Head of caudate nucleus (tissue), 42 donors: Measurements from ENCODE around the gene QRICH2.
"Not testable (repeated sequence)": the region's sequence is repeated elsewhere in the genome, so short reads cannot be mapped to it uniquely, and the experiment has no call there.

Experiments
- DNase-seq, 42 donors: peaks; one replicate each; pipeline versions ENCODE4 v3.0.0 to v3.0.0-alpha.2; 2020 to 2021; ENCODE audit warnings: mixed read lengths in 7 of 42
- intact Hi-C: fragments of 100-400 bp; cut with DNase I; formaldehyde crosslinking; loops from one replicate; pipeline ENCODE4 v1.15.0; 2022

QRICH2 gene

DNA sequence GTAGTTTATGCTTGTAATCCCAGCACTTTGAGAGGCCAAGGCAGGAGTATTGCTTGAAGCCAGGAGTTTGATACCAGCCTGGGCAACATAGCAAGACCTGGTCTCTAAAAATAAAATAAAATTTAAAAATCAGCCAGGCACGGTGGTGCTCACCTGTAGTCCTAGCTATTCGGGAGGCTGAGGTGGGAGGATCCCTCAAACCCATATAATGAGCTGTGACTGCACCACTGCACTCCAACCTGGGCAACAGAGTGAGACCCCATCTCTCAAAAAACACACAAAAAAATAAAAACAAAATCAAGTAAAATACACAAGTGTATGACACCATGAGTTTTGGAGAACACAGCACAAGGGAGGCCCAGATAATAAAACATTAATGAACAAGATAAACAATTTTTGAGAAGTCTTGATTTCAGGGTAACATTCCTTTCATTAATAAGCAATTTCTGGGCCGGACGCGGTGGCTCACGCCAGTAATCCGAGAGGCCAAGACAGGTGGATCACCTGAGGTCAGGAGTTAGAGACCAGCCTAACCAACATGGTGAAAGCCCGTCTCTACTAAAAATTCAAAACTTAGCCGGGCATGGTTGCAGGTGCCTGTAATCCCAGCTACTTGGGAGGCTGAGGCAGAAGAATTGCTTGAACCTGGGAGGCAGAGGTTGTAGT, 27.8 kb upstream of the QRICH2 start:
- intact Hi-C loops, result no loop called here
- DNase-seq, result no peak

DNA sequence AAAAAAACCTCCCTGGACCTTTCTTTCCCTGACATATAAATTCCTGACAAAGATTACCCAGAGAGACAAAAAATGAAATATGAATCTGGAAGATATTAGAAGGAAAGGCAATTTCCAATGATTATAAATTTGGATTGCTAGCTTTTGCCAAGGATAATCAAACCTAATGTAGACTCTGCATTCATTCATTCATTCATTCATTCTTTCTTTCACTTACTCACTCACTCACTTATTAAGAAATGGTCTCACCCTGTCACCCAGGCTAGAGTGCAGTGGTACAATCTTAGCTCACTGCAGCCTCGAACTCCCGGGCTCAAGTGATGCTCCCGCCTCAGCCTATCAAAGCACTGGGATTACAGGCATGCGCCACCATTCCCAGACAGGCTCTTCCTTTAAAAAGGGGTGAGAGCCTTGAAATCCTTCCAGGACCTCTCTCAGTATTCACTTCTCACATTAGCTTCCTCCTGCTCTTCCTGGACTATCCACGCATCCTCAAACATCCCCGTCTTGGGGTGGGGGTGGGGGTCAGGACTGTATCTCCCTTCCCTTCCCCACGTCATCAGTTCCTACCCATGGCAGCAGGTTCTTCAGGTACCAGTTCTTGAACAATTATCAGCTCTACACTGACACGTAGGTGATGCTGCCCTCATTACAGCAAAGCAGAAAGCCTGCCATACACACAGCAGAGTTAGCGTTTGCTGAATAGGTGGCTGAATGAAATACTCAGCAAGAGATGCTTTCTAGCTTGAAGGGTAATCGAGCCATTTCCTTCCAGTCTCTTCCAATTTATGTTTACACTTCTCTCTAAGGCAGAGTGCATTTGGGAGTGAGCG, 25.8 kb upstream of the QRICH2 start:
- intact Hi-C loops, result no loop called here
- peak in 29 of 42 donors; percentile 11 to 84 (median 37) for DNase-seq

DNA sequence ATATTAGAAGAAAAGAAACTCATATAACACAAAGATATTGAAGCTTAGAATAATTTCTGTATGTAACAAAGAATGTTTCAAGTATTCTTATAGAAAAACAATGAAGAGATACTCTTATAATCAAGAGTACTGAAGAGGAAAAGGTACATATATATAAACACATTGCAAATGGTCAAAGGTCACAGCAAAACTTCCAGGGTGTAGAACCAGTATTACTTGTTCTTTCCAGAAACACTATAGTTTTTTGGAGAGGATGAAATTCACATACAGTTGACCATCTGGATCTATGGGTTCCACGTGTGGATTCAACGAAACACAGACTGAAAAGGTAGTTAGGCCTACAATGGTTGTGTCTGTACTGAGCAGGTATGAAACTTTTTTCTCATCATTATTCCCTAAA, 23.0 kb upstream of the QRICH2 start:
- intact Hi-C loops, result no loop called here
- DNase-seq, result no peak

DNA sequence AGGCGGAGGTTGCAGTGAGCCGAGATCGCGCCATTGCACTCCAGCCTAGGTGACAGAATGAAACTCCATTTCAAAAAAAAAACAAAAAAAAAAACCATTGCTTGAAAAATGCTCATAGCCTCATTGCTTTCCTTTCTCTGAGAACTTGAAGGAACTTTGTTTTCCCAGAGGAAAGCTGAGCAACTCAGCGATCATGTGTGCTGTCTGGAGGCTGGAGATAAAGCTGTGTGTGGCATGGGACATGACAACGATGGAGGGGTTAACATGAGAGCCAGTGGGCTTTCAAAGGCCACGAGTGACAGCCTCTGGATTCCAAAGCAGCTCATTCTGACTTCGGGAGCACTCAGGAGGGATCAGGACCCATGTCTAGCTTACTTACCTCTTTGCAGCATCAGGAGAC, 21.6 kb upstream of the QRICH2 start:
- intact Hi-C loops, result no loop called here

DNA sequence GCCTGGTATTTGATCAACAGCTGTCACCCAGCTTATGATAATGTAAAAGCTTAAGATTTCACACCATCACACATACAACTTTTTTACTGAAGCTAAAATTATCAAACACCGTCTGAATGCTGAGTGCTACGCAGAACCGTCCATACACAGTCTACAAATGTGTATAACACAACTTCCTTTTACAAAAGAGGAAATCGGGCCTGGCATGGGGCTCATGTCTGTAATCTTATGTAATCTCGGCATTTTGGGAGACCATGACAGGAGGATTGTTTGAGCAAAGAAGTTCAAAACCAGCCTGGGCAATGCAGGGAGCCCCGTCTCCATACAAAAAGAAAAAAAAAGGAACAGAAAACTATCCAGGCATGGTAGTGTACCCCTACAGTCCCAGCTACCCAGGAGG, 19.6 kb upstream of the QRICH2 start:
- DNase-seq, result no peak
- intact Hi-C loops, result no loop called here

More for the DNA sequence above, 21.6 kb upstream of the QRICH2 start:
- no peak for DNase-seq

DNA sequence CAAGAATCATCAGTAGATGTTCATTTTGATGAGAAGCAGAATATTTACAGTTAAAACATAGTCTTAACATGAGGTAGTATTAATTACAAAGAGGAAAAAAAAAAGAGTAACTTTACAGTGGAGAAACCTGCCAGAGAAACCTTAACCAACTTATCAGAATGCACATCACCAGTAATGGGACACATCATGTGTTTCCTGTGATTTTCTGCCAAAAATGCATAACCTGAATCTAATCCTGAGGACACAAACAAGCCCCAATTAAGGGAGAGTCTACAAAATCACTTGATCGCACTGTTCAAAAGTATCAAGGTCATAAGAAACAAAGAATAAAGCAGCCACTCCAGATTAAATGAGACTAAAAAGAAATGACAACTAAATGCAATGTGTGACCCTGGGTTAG, 18.2 kb upstream of the QRICH2 start:
- intact Hi-C loops, result no loop called here
- no peak for DNase-seq

DNA sequence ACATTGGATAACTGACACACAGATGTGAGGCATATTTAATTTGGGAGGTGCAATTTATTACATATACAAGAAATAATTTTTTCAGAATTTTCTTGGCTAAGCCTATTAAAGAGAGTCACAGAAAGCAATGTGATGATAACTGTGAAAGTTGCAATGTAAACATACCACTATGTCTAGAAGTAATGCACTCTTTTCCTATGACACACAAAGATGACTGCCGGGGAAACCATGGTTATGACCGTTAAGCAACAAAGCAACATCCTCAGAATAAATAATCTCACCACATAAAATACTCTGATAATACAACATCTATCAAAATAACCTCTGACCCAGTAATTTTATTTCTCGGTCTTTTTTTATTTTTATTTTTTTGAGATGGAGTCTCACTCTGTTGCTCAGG, 10.5 kb upstream of the QRICH2 start:
- no peak for DNase-seq
- intact Hi-C loops, result no loop called here

DNA sequence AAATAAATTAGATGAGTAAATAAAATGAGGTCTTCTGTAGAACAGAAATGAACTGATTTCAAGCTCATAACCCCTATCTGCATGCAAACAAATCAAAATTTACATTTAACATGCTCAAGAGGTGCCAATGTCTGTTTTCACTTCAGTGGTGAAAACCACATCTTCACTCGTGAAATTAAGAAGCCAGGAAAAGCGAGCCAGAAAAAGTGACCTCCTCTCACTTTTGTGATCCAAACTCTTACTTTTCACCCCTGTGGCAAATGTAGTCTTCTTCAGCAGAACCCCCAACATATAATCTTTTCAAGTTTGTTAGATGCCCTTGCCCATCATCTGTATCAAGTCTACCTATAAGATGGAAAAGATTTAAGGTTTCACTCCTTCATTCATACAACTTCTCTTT, 9.5 kb upstream of the QRICH2 start:
- intact Hi-C loops, result no loop called here
- no peak for DNase-seq

DNA sequence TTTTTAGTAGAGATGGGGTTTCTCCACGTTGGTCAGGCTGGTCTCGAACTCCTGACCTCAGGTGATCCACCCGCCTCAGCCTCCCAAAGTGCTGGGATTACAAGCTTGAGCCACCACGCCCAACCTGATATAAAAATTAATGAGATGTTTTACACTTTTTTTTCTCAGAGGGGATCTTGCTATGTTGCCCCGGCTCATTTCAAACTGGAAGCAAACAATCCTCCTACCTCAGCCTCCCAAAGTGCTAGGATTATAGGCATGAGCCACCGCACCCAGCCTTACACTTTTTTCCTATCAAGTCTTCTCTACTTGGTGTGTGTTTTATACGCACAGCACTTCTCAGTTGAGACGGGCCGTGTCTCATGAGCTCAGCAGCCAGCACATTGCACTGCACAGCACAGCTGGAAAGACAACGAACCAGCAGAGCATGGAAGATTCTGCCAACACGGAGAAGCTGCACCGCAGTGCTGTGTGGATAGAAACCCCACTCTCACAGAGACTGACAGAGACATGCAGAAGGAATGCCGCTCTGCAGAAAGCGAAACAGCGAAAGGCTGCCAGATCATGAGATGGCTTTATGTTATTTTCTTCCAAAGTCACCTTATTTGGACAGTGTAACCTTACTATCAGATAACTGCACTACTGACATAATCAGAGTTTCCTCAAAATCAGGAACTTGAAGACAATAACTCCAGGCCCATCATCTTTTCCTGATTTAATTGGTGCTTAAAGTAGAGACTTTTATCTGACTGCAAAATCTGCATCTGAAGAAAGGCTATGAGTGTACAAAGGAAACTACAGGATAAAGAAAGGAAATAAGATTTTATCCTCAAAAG, 6.5 kb upstream of the QRICH2 start:
- DNase-seq, result peak in 1 of 42 donors; percentile 16
- intact Hi-C loops, result loop anchor here (5.0 kb wide), 1 partner anchor 73 kb away; no protein-coding TSS in a partner anchor

DNA sequence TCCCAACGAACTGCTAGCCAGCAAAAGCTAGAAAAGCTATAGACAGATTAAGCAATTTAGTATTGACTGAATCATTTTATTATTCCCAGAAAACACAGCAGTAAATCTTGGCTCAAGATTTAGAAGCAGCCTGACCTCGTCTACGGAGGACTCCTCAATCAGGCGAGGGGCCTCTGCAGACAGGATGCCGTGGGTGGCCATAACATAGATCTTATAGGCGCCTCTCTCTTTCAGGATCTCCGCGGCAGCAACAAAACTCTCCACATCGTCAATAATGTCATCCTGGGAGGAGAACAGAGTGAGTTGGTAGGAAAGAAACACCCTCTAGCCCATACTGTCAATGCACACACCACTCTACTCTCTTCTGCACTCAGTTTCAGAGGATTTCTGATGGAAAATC, 4.7 kb upstream of the QRICH2 start:
- peak in 1 of 42 donors; percentile 14 for DNase-seq
- intact Hi-C loops, result loop anchor here (5.0 kb wide), 1 partner anchor 75 kb away; no protein-coding TSS in a partner anchor

DNA sequence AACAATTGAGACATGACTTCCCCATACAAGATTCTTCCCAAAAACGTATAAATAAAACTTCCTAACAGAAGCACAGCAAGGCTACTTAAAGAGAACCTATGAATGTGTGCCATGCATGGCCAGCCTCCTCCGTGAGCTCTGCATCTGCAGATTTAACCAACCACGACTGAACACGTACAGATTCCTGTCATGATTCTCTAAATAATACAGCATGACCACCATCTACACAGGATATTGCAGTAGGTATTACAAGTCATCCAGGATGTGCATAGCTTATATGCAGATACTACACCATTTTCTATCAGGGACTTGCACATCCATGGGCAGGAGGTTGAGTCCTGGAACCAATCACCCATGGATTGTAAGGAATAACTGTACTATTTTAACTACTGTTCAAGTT, 1.4 kb upstream of the QRICH2 start:
- no peak for DNase-seq
- intact Hi-C loops, result loop anchor here (5.0 kb wide), 1 partner anchor 88 kb away; no protein-coding TSS in a partner anchor

DNA sequence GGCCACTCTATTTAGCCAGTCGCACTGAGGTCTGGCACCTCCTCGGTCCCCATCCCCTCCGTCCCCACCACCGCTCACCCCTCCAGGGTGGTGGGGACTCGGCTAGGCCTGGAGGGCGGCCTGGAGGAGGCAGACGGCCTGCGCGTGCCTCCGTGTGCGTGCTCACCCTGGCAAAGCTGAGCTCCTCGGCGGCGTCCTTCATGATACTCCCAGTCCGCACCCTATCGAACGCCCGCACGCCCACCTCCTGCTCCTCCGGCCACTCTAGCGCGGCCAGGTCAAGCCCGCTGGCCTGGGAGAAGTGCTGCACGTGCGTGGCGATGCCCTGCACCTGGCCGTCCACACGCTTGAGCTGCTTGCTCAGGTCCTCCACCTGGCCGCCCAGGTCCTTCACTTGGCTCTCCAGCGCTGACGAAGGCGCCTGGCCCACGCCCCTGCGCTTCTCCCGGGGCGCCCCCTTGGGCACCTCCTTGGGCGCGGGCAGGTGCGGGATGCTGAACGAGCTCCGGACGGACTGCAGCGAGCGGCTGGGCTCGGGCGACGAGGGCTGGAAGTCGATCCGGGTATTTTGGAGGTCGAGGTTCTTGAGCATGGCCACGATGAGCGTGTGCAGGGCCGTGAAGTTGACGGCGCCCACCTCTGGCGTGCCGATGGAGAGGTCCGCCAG, 644 bp downstream of the QRICH2 start:
- DNase-seq, result no peak
- intact Hi-C loops, result loop anchor here (5.0 kb wide), 1 partner anchor 90 kb away; no protein-coding TSS in a partner anchor

DNA sequence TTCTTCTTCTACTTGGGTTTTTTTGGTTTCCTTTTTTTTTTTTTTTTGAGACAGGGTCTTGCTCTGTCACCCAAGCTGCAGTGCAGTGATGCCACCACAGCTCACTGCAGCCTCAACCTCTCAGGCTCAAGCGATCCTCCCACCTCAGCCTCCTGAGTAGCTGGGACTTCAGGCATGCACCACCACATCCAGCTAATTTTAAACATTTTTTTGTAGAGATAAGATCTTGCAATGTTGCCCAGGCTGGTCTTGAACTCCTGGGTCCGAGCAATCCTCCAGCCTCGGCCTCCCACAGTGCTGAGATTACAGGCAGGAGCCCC, 3.0 kb downstream of the QRICH2 start:
- intact Hi-C loops, result loop anchor here (5.0 kb wide), 1 partner anchor 92 kb away; no protein-coding TSS in a partner anchor

DNA sequence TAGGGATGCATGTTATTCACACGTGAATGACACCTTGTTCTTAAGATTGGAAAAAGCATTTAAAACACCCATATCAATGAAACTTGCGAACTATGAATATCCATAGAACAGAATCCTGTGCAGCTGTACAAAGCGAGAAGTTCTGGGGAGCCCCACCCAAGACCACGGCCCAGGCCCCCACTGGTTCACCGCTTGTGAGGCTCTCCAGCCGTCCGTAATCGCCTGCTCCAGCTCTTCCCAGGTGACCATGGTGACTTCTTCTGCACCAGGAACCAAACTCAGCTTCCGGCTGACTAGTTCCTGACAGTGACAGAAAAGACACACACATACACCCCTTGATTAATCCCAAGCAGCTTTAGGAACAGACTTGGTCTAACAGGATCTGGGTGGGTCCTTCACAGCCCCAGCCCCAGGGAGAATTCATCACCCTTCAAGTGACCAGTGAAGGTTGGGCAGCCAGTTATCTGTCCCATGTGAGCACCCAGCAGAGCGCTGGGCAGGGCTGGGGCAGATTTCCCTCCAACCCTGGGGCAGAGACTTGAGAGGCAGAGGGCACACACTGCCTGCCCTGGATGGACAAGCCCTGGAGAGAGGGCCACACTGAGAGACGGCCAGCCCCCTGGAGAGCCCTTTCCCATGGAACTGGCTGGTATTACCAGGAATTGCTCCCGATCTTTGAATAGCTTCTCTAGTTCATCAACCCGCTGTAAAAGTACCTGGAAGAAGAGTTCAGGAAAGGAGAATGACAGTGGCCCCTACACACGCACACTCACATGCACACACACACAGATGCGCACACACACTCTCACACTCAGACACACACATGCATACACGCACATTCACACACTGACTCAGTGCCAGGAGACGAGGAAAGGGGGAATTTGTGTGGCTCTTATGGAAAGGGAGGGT, 3.6 kb downstream of the QRICH2 start:
- no peak for DNase-seq
- intact Hi-C loops, result loop anchor here (5.0 kb wide), 1 partner anchor 93 kb away; no protein-coding TSS in a partner anchor

More for the DNA sequence above, 3.0 kb downstream of the QRICH2 start:
- not testable (repeated sequence) for DNase-seq

DNA sequence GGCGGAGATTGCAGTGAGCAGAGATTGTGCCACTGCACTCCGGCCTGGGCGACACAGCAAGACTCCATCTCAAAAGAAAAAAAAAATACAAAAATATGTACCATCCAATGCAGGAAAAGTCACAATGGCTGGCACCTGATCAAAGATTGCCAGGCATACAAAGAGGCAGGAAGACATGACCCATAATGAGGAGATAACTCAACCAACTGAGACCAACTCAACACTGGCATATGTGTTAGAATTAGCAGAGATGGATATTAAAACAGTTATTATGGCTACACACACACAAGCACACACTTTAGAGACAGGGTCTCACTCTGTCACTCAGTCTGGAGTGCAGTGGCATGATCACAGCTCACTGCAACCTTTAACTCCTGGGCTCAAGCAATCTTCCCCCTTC, 10.6 kb downstream of the QRICH2 start:
- intact Hi-C loops, result loop anchor here (10.0 kb wide), 1 partner anchor 283 kb away; no protein-coding TSS in a partner anchor

DNA sequence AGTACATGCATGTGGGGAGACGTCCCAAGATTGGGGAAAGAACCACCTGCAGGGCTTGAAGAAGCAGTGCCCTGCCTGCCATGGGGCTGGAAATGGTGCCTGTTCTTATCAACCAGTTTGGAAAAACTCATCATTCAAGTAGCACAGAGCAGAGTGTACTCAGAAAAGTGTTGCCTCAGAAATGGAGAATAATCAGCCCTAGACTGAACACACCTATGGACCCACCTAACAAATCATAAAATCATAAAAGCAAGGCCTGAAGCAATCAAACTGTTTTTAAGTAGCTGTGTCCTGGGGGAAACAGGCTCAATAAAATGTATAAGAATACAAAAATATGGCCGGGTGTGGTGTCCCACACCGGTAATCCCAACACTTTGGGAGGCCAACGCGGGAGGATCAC, 11.2 kb downstream of the QRICH2 start:
- intact Hi-C loops, result loop anchor here (10.0 kb wide), 1 partner anchor 282 kb away; no protein-coding TSS in a partner anchor
- no peak for DNase-seq

More for the DNA sequence above, 10.6 kb downstream of the QRICH2 start:
- no peak for DNase-seq

DNA sequence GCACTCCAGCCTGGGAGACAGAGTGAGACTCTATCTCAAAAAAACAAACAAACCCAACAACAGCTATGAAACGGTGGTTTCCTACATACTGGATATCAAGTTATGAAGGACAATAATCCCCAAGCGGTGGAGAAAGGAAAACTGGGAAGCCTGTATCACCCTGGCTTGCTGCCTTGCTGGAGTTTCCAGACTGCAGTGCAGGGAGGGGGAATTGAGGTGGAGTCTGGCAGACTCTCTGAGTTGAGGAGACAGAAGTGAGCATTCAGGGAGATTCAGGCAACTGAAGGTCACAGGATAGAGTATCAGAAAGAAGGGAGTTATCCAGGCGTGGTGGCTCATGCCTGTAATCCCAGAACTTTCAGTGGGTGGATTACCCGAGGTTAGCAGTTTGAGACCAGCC, 11.9 kb downstream of the QRICH2 start:
- DNase-seq, result no peak
- intact Hi-C loops, result loop anchor here (10.0 kb wide), 1 partner anchor 281 kb away; no protein-coding TSS in a partner anchor

DNA sequence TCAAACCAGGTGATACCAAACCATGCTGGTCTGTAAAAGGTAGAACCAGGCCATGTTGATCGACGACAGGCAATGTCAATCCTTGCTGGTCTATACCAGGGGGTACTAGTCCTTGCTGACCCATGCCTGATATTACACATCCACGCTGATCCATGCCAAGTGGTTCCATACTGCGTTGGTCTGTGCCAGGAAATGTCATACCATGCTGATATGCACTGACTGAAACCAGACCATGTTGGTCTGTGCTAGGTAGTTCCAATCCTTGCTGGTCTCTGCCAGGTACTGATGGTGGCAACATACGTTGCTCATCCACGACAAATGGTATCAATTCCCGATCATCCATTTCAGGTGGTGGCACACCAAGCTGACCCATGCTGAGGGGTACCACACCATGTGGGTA, 15.0 kb downstream of the QRICH2 start:
- no peak for DNase-seq
- intact Hi-C loops, result loop anchor here (10.0 kb wide), 1 partner anchor 278 kb away; no protein-coding TSS in a partner anchor
